ENCODE measurements around the gene RICTOR.
A peak's percentile ranks its signal among the peaks of the same experiment; 100 is the strongest.

RICTOR gene

GRCh38 chr5:39023121-39023520 lies 51.1 kb downstream of the RICTOR start:
- Histone ChIP-seq H2BK15ac (ENCODE audit: low read depth, poor library complexity, severe bottlenecking) (no peak overlapping the region), H4K91ac (ENCODE audit: low read length) (no peak overlapping the region), H3K27me3 (ENCODE audit: control insufficient read depth in 1 of 2, insufficient read depth in 1 of 2, low read length in 2 of 2) (no peaks in the 10 kb centered on the region), H2BK5ac (ENCODE audit: low read depth, low read length, poor library complexity, severe bottlenecking) (no peak overlapping the region), H3K23ac (ENCODE audit: low read length in 2 of 2) (no peak overlapping the region), H3K27ac (ENCODE audit: low read length, poor library complexity, severe bottlenecking) (no peak overlapping the region), H2AK5ac (ENCODE audit: low read length, severe bottlenecking) (no peak overlapping the region), H3K14ac (ENCODE audit: low read length in 2 of 2) (no peak overlapping the region), H3K4me2 (ENCODE audit: low read length, poor library complexity, severe bottlenecking) (no peak overlapping the region), H2AFZ (ENCODE audit: low read depth, low read length) (no peak overlapping the region), H3K4me1 (ENCODE audit: control insufficient read depth, insufficient read depth, low read depth, low read length) (peaks cover 5% of the 10 kb centered on the region), H2BK120ac (ENCODE audit: low read depth, low read length) (no peak overlapping the region), H3K36me3 (ENCODE audit: control insufficient read depth in 1 of 2, insufficient read depth in 2 of 2, low read depth in 1 of 2, low read length in 2 of 2) (peaks cover 0 to 29% of the 10 kb centered on the region in 2 experiments), H3K9ac (ENCODE audit: low read length) (no peak overlapping the region), H3K18ac (ENCODE audit: low read depth in 1 of 2, low read length in 2 of 2) (no peak overlapping the region), H2BK12ac (ENCODE audit: low read length in 2 of 2) (no peak overlapping the region), H4K8ac (ENCODE audit: low read length) (no peak overlapping the region), H3K9me3 (ENCODE audit: control insufficient read depth, low read length) (peaks cover 5% of the 10 kb centered on the region), H3K79me1 (replicated peaks; ENCODE audit: low read length, poor library complexity, severe bottlenecking) (peaks cover 18% of the 10 kb centered on the region), H3K4me3 (ENCODE audit: insufficient read depth in 1 of 2, low read depth in 1 of 2, low read length in 2 of 2) (no peak overlapping the region), H3K4ac (ENCODE audit: low read depth in 1 of 2, low read length in 2 of 2) (no peak overlapping the region)
- no peak for DNase-seq
- WGBS = 75% methylated on average over 2 of the region's 4 CpGs

GRCh38 chr5:39022151-39022550 lies 52.0 kb downstream of the RICTOR start:
- Histone ChIP-seq H3K14ac (ENCODE audit: low read length in 2 of 2) (no peak overlapping the region), H3K79me1 (replicated peaks; ENCODE audit: low read length, poor library complexity, severe bottlenecking) (peaks cover 18% of the 10 kb centered on the region), H2AFZ (ENCODE audit: low read depth, low read length) (no peak overlapping the region), H3K27me3 (ENCODE audit: control insufficient read depth in 1 of 2, insufficient read depth in 1 of 2, low read length in 2 of 2) (no peaks in the 10 kb centered on the region), H3K36me3 (ENCODE audit: control insufficient read depth in 1 of 2, insufficient read depth in 2 of 2, low read depth in 1 of 2, low read length in 2 of 2) (peaks cover 0 to 30% of the 10 kb centered on the region in 2 experiments), H3K18ac (ENCODE audit: low read depth in 1 of 2, low read length in 2 of 2) (peak overlapping the region in 1 of 2 experiments; percentile 48), H2AK5ac (ENCODE audit: low read length, severe bottlenecking) (no peak overlapping the region), H4K8ac (ENCODE audit: low read length) (peak overlapping the region; percentile 9), H2BK12ac (ENCODE audit: low read length in 2 of 2) (peak overlapping the region in 1 of 2 experiments; percentile 21), H3K4me1 (ENCODE audit: control insufficient read depth, insufficient read depth, low read depth, low read length) (peaks cover 5% of the 10 kb centered on the region), H3K4me3 (ENCODE audit: insufficient read depth in 1 of 2, low read depth in 1 of 2, low read length in 2 of 2) (no peak overlapping the region), H2BK15ac (ENCODE audit: low read depth, poor library complexity, severe bottlenecking) (no peak overlapping the region), H3K9me3 (ENCODE audit: control insufficient read depth, low read length) (no peaks in the 10 kb centered on the region), H4K91ac (ENCODE audit: low read length) (no peak overlapping the region), H3K27ac (ENCODE audit: low read length, poor library complexity, severe bottlenecking) (no peak overlapping the region), H3K4ac (ENCODE audit: low read depth in 1 of 2, low read length in 2 of 2) (no peak overlapping the region), H2BK5ac (ENCODE audit: low read depth, low read length, poor library complexity, severe bottlenecking) (no peak overlapping the region), H3K23ac (ENCODE audit: low read length in 2 of 2) (no peak overlapping the region), H3K4me2 (ENCODE audit: low read length, poor library complexity, severe bottlenecking) (no peak overlapping the region), H3K9ac (ENCODE audit: low read length) (no peak overlapping the region), H2BK120ac (ENCODE audit: low read depth, low read length) (no peak overlapping the region)
- no peak for DNase-seq
- 92% methylated on average over 4 of the region's 4 CpGs for WGBS

GRCh38 chr5:39021413-39021812 lies 52.8 kb downstream of the RICTOR start:
- Histone ChIP-seq H2BK12ac (ENCODE audit: low read length in 2 of 2) (no peak overlapping the region), H3K9ac (ENCODE audit: low read length) (no peak overlapping the region), H3K27me3 (ENCODE audit: control insufficient read depth in 1 of 2, insufficient read depth in 1 of 2, low read length in 2 of 2) (no peaks in the 10 kb centered on the region), H4K91ac (ENCODE audit: low read length) (no peak overlapping the region), H3K4me3 (ENCODE audit: insufficient read depth in 1 of 2, low read depth in 1 of 2, low read length in 2 of 2) (no peak overlapping the region), H2BK120ac (ENCODE audit: low read depth, low read length) (no peak overlapping the region), H3K4me1 (ENCODE audit: control insufficient read depth, insufficient read depth, low read depth, low read length) (peaks cover 5% of the 10 kb centered on the region), H3K4ac (ENCODE audit: low read depth in 1 of 2, low read length in 2 of 2) (no peak overlapping the region), H3K79me1 (replicated peaks; ENCODE audit: low read length, poor library complexity, severe bottlenecking) (peaks cover 18% of the 10 kb centered on the region), H3K36me3 (ENCODE audit: control insufficient read depth in 1 of 2, insufficient read depth in 2 of 2, low read depth in 1 of 2, low read length in 2 of 2) (peaks cover 0 to 30% of the 10 kb centered on the region in 2 experiments), H2BK5ac (ENCODE audit: low read depth, low read length, poor library complexity, severe bottlenecking) (no peak overlapping the region), H3K23ac (ENCODE audit: low read length in 2 of 2) (no peak overlapping the region), H3K18ac (ENCODE audit: low read depth in 1 of 2, low read length in 2 of 2) (peak overlapping the region in 1 of 2 experiments; percentile 9), H3K4me2 (ENCODE audit: low read length, poor library complexity, severe bottlenecking) (no peak overlapping the region), H2AK5ac (ENCODE audit: low read length, severe bottlenecking) (no peak overlapping the region), H2BK15ac (ENCODE audit: low read depth, poor library complexity, severe bottlenecking) (no peak overlapping the region), H3K27ac (ENCODE audit: low read length, poor library complexity, severe bottlenecking) (no peak overlapping the region), H4K8ac (ENCODE audit: low read length) (no peak overlapping the region), H3K14ac (ENCODE audit: low read length in 2 of 2) (no peak overlapping the region), H3K9me3 (ENCODE audit: control insufficient read depth, low read length) (no peaks in the 10 kb centered on the region), H2AFZ (ENCODE audit: low read depth, low read length) (no peak overlapping the region)
- DNase-seq = no peak
- WGBS = 0% methylated on average over 1 of the region's 1 CpG

GRCh38 chr5:39020458-39020857 lies 53.7 kb downstream of the RICTOR start:
- H2BK12ac ChIP-seq (ENCODE audit: low read length in 2 of 2) = no peak overlapping the region
- no peak overlapping the region for H3K4ac ChIP-seq (ENCODE audit: low read depth in 1 of 2, low read length in 2 of 2)
- H3K9ac ChIP-seq (ENCODE audit: low read length) = no peak overlapping the region
- H3K4me3 ChIP-seq (ENCODE audit: insufficient read depth in 1 of 2, low read depth in 1 of 2, low read length in 2 of 2) = no peak overlapping the region
- H4K8ac ChIP-seq (ENCODE audit: low read length) = no peak overlapping the region
- H3K27me3 ChIP-seq (ENCODE audit: control insufficient read depth in 1 of 2, insufficient read depth in 1 of 2, low read length in 2 of 2) = no peaks in the 10 kb centered on the region
- H2AFZ ChIP-seq (ENCODE audit: low read depth, low read length) = no peak overlapping the region
- no peak overlapping the region for H3K18ac ChIP-seq (ENCODE audit: low read depth in 1 of 2, low read length in 2 of 2)
- no peak overlapping the region for H3K4me2 ChIP-seq (ENCODE audit: low read length, poor library complexity, severe bottlenecking)
- no peak overlapping the region for H3K14ac ChIP-seq (ENCODE audit: low read length in 2 of 2)
- peaks cover 0 to 26% of the 10 kb centered on the region in 2 experiments for H3K36me3 ChIP-seq (ENCODE audit: control insufficient read depth in 1 of 2, insufficient read depth in 2 of 2, low read depth in 1 of 2, low read length in 2 of 2)
- DNase-seq = no peak
- peaks cover 15% of the 10 kb centered on the region for H3K79me1 ChIP-seq (replicated peaks; ENCODE audit: low read length, poor library complexity, severe bottlenecking)
- no peak overlapping the region for H3K27ac ChIP-seq (ENCODE audit: low read length, poor library complexity, severe bottlenecking)
- WGBS = 85% methylated on average over 3 of the region's 3 CpGs
- no peak overlapping the region for H2AK5ac ChIP-seq (ENCODE audit: low read length, severe bottlenecking)
- H3K9me3 ChIP-seq (ENCODE audit: control insufficient read depth, low read length) = no peaks in the 10 kb centered on the region
- peaks cover 5% of the 10 kb centered on the region for H3K4me1 ChIP-seq (ENCODE audit: control insufficient read depth, insufficient read depth, low read depth, low read length)
- no peak overlapping the region for H2BK120ac ChIP-seq (ENCODE audit: low read depth, low read length)
- H2BK5ac ChIP-seq (ENCODE audit: low read depth, low read length, poor library complexity, severe bottlenecking) = no peak overlapping the region
- no peak overlapping the region for H3K23ac ChIP-seq (ENCODE audit: low read length in 2 of 2)
- no peak overlapping the region for H4K91ac ChIP-seq (ENCODE audit: low read length)
- no peak overlapping the region for H2BK15ac ChIP-seq (ENCODE audit: low read depth, poor library complexity, severe bottlenecking)
